Upper lobe of left lung (tissue), 6 donors: Measurements from ENCODE around the gene DOCK4. TPM values are rescaled to one million over a fixed set of nuclear protein-coding genes. Genes with fewer than 3 reads are reported as not detected.

ENCODE experiments used
- ATAC-seq, 2 donors: fragments of 200-7000 bp; cut with Tn5 transposase; one replicate each; pipeline ENCODE4 v1.9.1; 2022; ENCODE audit warnings: mild to moderate bottlenecking in 2 of 2, moderate library complexity in 2 of 2; ENCODE audit not compliant: low FRiP score in 2 of 2
- DNase-seq, 2 donors: peaks; one replicate each; pipeline ENCODE4 v3.0.0-alpha.2; 2019 to 2020
- H3K27ac ChIP-seq, 4 donors: fragments of 200-600 bp; sonication (generic); one replicate each; pipeline ENCODE4 v1.5.1; 2016 to 2019
- H3K27me3 ChIP-seq, 4 donors: fragments of 200-600 bp; sonication (generic); one replicate each; pipeline ENCODE4 v1.5.1; 2017 to 2019
- H3K36me3 ChIP-seq, 4 donors: fragments of 200-600 bp; sonication (generic); one replicate each; pipeline ENCODE4 v1.5.1; 2016 to 2019
- H3K4me1 ChIP-seq, 4 donors: fragments of 200-600 bp; sonication (generic); one replicate each; pipeline ENCODE4 v1.5.1; 2018 to 2019
- H3K4me3 ChIP-seq, 4 donors: fragments of 200-600 bp; sonication (generic); one replicate each; pipeline ENCODE4 v1.5.1; 2017 to 2019; ENCODE audit warnings: mild to moderate bottlenecking in 2 of 4, moderate library complexity in 1 of 4
- H3K9me3 ChIP-seq, 4 donors: fragments of 200-600 bp; sonication (generic); one replicate each; pipeline ENCODE4 v1.5.1; 2018 to 2019
- EP300 ChIP-seq, 4 donors: sonication (generic); formaldehyde crosslinking; IDR thresholded peaks; one replicate each; pipeline ENCODE4 v1.5.1; 2017; ENCODE audit warnings: antibody characterized with exemption in 4 of 4, control low read depth in 2 of 4
- POLR2A ChIP-seq, 4 donors: fragments of 450-650 bp; IDR thresholded peaks; one replicate each; pipeline ENCODE4 v1.5.1; 2016 to 2017; ENCODE audit warnings: antibody characterized with exemption in 4 of 4, mild to moderate bottlenecking in 2 of 4
- POLR2AphosphoS5 ChIP-seq, 2 donors: sonication (generic); formaldehyde crosslinking; IDR thresholded peaks; one replicate each; pipeline ENCODE4 v1.5.1; 2017; ENCODE audit warnings: antibody characterized with exemption in 2 of 2
- WGBS, 2 donors: methylation state at CpG; one replicate each; pipeline ENCODE4 v1.1.5; 2017 to 2018; 5-methylcytosine and 5-hydroxymethylcytosine counted together
- total RNA-seq, 6 donors: library from RNA; depleted of rRNA in 4 of 6; stranded (reverse); fragments of >200 nt in 4 of 6; gene quantifications; one replicate each; pipeline versions ENCODE4 v1.1.0 to v1.2.1, GENCODE V29; 2016 to 2021
- TF ChIP-seq, protein P1 (sequence below), 6 experiments: fragments of 450-650 bp in 4 of 6; fragments of 200-600 bp in 2 of 6; sonication (generic) in 2 of 6; IDR thresholded peaks; one replicate each; pipeline ENCODE4 v1.5.1; 2016 to 2019; ENCODE audit warnings: antibody characterized with exemption in 6 of 6
- donor health status: DM: no; HTN: no; CAD: no; lungs with moderate emphysema.
- donor health status: DM: no; HTN: yes; CAD: no; lungs with severe emphysema.

DOCK4 gene
- total RNA-seq, 6 donors from 2014 or later, result 53.6 to 166 (median 100) TPM

GRCh38 chr7:111871283-111871682, 334.9 kb downstream of the DOCK4 start:
- ATAC-seq (no peak), DNase-seq (no peak)
- Histone ChIP-seq H3K27me3 (no peaks in the 10 kb centered on the region), H3K36me3 (peaks cover 0 to 65% (median 5%) of the 10 kb centered on the region in 4 donors), H3K27ac (peak overlapping the region in 1 of 4 donors; percentile 30), H3K4me1 (peaks cover 6 to 12% (median 9%) of the 10 kb centered on the region in 4 donors), H3K4me3 (no peak overlapping the region), H3K9me3 (no peaks in the 10 kb centered on the region)
- TF ChIP-seq, protein P1, sequence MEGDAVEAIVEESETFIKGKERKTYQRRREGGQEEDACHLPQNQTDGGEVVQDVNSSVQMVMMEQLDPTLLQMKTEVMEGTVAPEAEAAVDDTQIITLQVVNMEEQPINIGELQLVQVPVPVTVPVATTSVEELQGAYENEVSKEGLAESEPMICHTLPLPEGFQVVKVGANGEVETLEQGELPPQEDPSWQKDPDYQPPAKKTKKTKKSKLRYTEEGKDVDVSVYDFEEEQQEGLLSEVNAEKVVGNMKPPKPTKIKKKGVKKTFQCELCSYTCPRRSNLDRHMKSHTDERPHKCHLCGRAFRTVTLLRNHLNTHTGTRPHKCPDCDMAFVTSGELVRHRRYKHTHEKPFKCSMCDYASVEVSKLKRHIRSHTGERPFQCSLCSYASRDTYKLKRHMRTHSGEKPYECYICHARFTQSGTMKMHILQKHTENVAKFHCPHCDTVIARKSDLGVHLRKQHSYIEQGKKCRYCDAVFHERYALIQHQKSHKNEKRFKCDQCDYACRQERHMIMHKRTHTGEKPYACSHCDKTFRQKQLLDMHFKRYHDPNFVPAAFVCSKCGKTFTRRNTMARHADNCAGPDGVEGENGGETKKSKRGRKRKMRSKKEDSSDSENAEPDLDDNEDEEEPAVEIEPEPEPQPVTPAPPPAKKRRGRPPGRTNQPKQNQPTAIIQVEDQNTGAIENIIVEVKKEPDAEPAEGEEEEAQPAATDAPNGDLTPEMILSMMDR (IDR thresholded peaks at IDR 0.05), result no peak
- no peak for TF ChIP-seq EP300 (IDR thresholded peaks at IDR 0.05)
- TF ChIP-seq POLR2A (IDR thresholded peaks at IDR 0.05), result no peak
- TF ChIP-seq POLR2AphosphoS5 (IDR thresholded peaks at IDR 0.05), result no peak
- 84 to 86% methylated on average over 1 of the region's 1 CpG for WGBS, 2 donors

DNA sequence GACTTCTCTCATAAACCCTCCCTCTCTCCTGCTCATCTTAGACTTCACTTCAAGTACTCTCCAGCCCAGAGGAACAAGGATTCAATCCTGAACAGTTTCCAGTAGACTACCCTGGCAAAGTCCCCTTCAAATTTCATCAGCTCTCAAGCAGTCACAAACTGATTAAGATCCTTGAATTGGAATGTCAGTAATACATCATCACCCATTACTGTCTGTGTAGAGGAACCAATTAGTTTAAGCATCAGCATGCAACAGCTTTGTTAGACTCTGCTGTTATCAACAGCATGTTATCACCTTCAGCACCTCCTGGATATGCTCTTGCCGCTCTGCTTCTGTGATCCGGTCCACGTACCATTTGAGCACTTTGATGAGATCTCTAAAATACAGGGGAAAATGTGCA, 336.9 kb downstream of the DOCK4 start:
- 97 to 98% methylated on average over 3 of the region's 3 CpGs for WGBS, 2 donors
- DNase-seq (no peak), ATAC-seq (no peak)
- Histone ChIP-seq H3K27ac (no peak overlapping the region), H3K27me3 (no peaks in the 10 kb centered on the region), H3K4me1 (peaks cover 4 to 17% (median 9%) of the 10 kb centered on the region in 4 donors), H3K9me3 (no peaks in the 10 kb centered on the region), H3K36me3 (peaks cover 0 to 68% (median 6%) of the 10 kb centered on the region in 4 donors), H3K4me3 (no peak overlapping the region)
- no peak for TF ChIP-seq POLR2AphosphoS5 (IDR thresholded peaks at IDR 0.05)
- TF ChIP-seq EP300 (IDR thresholded peaks at IDR 0.05), result no peak
- TF ChIP-seq, protein P1 (IDR thresholded peaks at IDR 0.05), result no peak
- no peak for TF ChIP-seq POLR2A (IDR thresholded peaks at IDR 0.05)

- Histone ChIP-seq H3K9me3 (no peaks in the 10 kb centered on the region), H3K4me1 (peaks cover 0 to 5% (median 0%) of the 10 kb centered on the region in 4 donors), H3K27ac (no peak overlapping the region), H3K4me3 (no peak overlapping the region), H3K36me3 (peaks cover 0 to 76% (median 8%) of the 10 kb centered on the region in 4 donors), H3K27me3 (no peaks in the 10 kb centered on the region)
- WGBS, 2 donors, result 86 to 88% methylated on average over 5 of the region's 5 CpGs
- TF ChIP-seq EP300 (IDR thresholded peaks at IDR 0.05) (no peak), POLR2AphosphoS5 (IDR thresholded peaks at IDR 0.05) (no peak), POLR2A (IDR thresholded peaks at IDR 0.05) (no peak)
- TF ChIP-seq, protein P1 (IDR thresholded peaks at IDR 0.05), result no peak
- ATAC-seq (no peak), DNase-seq (no peak)
These were observed 338.8 kb downstream of the DOCK4 start for GRCh38 chr7:111867348-111867931.

- no peak for ATAC-seq
- no peak for DNase-seq
- H3K4me3 ChIP-seq, result no peak overlapping the region
- H3K4me1 ChIP-seq, result peaks cover 0 to 5% (median 0%) of the 10 kb centered on the region in 4 donors
- H3K9me3 ChIP-seq, result no peaks in the 10 kb centered on the region
- H3K27ac ChIP-seq, result no peak overlapping the region
- WGBS, 2 donors, result 86 to 93% methylated on average over 2 of the region's 2 CpGs
- H3K36me3 ChIP-seq, result peaks cover 0 to 78% (median 8%) of the 10 kb centered on the region in 4 donors
- no peaks in the 10 kb centered on the region for H3K27me3 ChIP-seq
- no peak for TF ChIP-seq EP300 (IDR thresholded peaks at IDR 0.05)
- TF ChIP-seq POLR2AphosphoS5 (IDR thresholded peaks at IDR 0.05), result no peak
- TF ChIP-seq POLR2A (IDR thresholded peaks at IDR 0.05), result no peak
- TF ChIP-seq, protein P1 (IDR thresholded peaks at IDR 0.05), result no peak
These were observed 339.4 kb downstream of the DOCK4 start for GRCh38 chr7:111866787-111867186.

DNA sequence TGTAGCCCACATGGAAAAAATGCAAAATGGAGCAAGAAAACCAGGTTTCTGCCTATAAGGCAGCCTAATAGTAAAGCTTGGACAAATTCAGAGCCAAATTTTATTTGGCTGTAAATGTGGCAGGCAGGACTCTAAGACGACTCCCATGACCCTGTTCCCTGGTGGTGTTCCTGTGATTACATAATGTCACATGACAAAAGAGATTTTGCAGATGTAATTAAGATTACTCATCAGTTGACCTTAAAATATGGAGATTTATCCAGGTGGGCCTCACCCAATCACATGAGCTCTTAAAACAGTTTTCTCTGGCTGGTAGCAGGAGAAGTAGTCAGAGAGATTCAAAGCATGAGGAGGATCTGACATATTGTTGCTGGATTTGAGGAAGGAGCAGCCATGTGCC, 340.8 kb downstream of the DOCK4 start:
- 59 to 64% methylated on average over 1 of the region's 1 CpG for WGBS, 2 donors
- DNase-seq (no peak), ATAC-seq (no peak)
- no peak for TF ChIP-seq POLR2AphosphoS5 (IDR thresholded peaks at IDR 0.05)
- TF ChIP-seq, protein P1 (IDR thresholded peaks at IDR 0.05), result no peak
- no peak for TF ChIP-seq EP300 (IDR thresholded peaks at IDR 0.05)
- no peak for TF ChIP-seq POLR2A (IDR thresholded peaks at IDR 0.05)
- Histone ChIP-seq H3K4me3 (no peak overlapping the region), H3K27ac (peak overlapping the region in 1 of 4 donors; percentile 53), H3K9me3 (no peaks in the 10 kb centered on the region), H3K36me3 (peaks cover 0 to 76% (median 10%) of the 10 kb centered on the region in 4 donors), H3K4me1 (peaks cover 0 to 5% (median 0%) of the 10 kb centered on the region in 4 donors), H3K27me3 (no peaks in the 10 kb centered on the region)
